Activated naive CD4-positive, alpha-beta T cell treated with anti-CD3 and anti-CD28 coated beads, Interleukin-2, amount 10 ng/mL, durations not matched to agents 7 days and 5 days (primary cell): ENCODE data around the gene ARL5C.
A peak's percentile ranks its signal among the peaks of the same experiment; 100 is the strongest.

ENCODE experiments used
- CTCF ChIA-PET: fragments of 350-600 bp; sonication (Branson Sonifier 250); formaldehyde crosslinking; loops from one replicate; lab custom pipeline; 2021; ENCODE audit warnings: antibody characterized with exemption; lab: Charles Lee
- DNase-seq: peaks from one replicate; pipeline ENCODE4 v3.0.0-alpha.2; 2020
- H3K27ac Mint-ChIP-seq: one replicate; pipeline ENCODE4 v1.8.0; 2021; ENCODE audit warnings: mild to moderate bottlenecking, moderate library complexity, mixed read lengths
- H3K27me3 Mint-ChIP-seq: one replicate; pipeline ENCODE4 v1.8.0; 2021; ENCODE audit warnings: mild to moderate bottlenecking, mixed read lengths
- H3K36me3 Mint-ChIP-seq: one replicate; pipeline ENCODE4 v1.8.0; 2021; ENCODE audit warnings: mixed read lengths
- H3K4me1 Mint-ChIP-seq: one replicate; pipeline ENCODE4 v1.8.0; 2021; ENCODE audit warnings: mixed read lengths
- H3K4me3 Mint-ChIP-seq: one replicate; pipeline ENCODE4 v1.8.0; 2021; ENCODE audit warnings: mild to moderate bottlenecking, moderate library complexity, mixed read lengths
- H3K9me3 Mint-ChIP-seq: one replicate; pipeline ENCODE4 v1.8.0; 2021; ENCODE audit warnings: mixed read lengths

The ARL5C gene

GRCh38 chr17:39186481-39187002 is 20.6 kb upstream of the ARL5C start:
- no peak overlapping the region for H3K4me3 Mint-ChIP-seq
- no peak for DNase-seq
- no peak overlapping the region for H3K27ac Mint-ChIP-seq
- CTCF ChIA-PET = interaction anchor here (1.3 kb wide), 1 partner anchor 12 kb away, joined by 3 read pairs; no protein-coding TSS in a partner anchor
- H3K9me3 Mint-ChIP-seq = no peaks in the 10 kb centered on the region
- peaks cover 27% of the 10 kb centered on the region for H3K36me3 Mint-ChIP-seq
- H3K27me3 Mint-ChIP-seq = no peaks in the 10 kb centered on the region
- peaks cover 7% of the 10 kb centered on the region for H3K4me1 Mint-ChIP-seq

- H3K4me1 Mint-ChIP-seq = peaks cover 7% of the 10 kb centered on the region
Measured at GRCh38 chr17:39183720-39184119, 17.8 kb upstream of the ARL5C start.

GRCh38 chr17:39183045-39183444 is 17.1 kb upstream of the ARL5C start:
- Mint-ChIP-seq H3K27me3 (no peaks in the 10 kb centered on the region), H3K4me3 (no peak overlapping the region), H3K27ac (no peak overlapping the region), H3K9me3 (no peaks in the 10 kb centered on the region), H3K36me3 (peaks cover 29% of the 10 kb centered on the region), H3K4me1 (peaks cover 7% of the 10 kb centered on the region)
- DNase-seq = no peak
- CTCF ChIA-PET = interaction anchor here (1.0 to 3.0 kb wide), 3 partner anchors 8 to 62 kb away, joined by 3 to 16 read pairs (median 3); no protein-coding TSS in a partner anchor

More at GRCh38 chr17:39183720-39184119, 17.8 kb upstream of the ARL5C start:
- Mint-ChIP-seq H3K27ac (no peak overlapping the region), H3K27me3 (no peaks in the 10 kb centered on the region), H3K36me3 (peaks cover 26% of the 10 kb centered on the region), H3K9me3 (no peaks in the 10 kb centered on the region), H3K4me3 (no peak overlapping the region)
- no peak for DNase-seq
- CTCF ChIA-PET = interaction anchor here (1.0 to 3.0 kb wide), 2 partner anchors 9 to 62 kb away, joined by 3 to 16 read pairs; no protein-coding TSS in a partner anchor

DNA sequence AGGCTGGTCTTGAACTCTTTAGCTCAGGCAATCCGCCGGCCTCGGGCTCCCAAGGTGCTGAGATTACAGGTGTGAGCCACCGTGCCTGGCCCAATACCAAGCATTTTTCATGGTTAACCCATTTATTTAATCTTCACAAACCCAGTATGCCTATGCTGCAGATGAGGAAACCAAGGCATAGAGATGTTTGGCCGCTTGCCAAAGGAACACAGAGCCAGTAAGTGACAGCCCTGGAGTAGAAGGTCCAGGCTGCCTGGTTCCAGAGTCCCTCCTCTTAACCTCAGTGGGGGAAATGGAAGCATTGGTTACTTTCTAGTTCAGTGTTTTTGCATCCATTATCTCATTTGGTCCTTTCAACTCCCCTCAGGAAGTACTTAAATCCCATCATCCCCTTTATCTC is 15.3 kb upstream of the ARL5C start:
- Mint-ChIP-seq H3K4me3 (no peak overlapping the region), H3K27me3 (no peaks in the 10 kb centered on the region), H3K9me3 (no peaks in the 10 kb centered on the region), H3K4me1 (no peaks in the 10 kb centered on the region), H3K36me3 (peaks cover 38% of the 10 kb centered on the region), H3K27ac (no peak overlapping the region)
- CTCF ChIA-PET = no interaction called here
- no peak for DNase-seq

DNA sequence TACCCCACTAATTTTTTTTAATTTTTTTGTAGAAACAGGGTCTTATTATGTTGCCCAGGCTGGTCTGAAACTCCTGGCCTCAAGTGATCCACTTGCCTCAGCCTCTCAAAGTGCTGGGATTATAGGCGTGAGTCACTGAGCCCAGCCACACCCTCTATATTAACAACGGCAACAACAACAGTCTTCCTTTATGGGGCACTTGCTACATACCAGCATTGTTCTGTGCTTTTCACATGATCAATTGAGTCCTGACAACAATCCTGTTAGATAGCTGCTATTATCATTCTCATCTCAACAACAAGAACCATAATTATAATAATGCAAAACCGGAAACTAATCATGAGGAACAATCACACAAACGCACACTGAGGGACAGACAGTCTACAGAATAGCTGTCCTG is 12.6 kb upstream of the ARL5C start:
- Mint-ChIP-seq H3K27me3 (no peaks in the 10 kb centered on the region), H3K4me1 (peaks cover 1% of the 10 kb centered on the region), H3K9me3 (no peaks in the 10 kb centered on the region), H3K36me3 (peaks cover 28% of the 10 kb centered on the region), H3K27ac (no peak overlapping the region), H3K4me3 (no peak overlapping the region)
- CTCF ChIA-PET = interaction anchor here (7.5 kb wide), 1 partner anchor 15 kb away, joined by 121 read pairs; the partner anchor contains the start of gene ARL5C
- DNase-seq = no peak

GRCh38 chr17:39177256-39177655 is 11.3 kb upstream of the ARL5C start:
- H3K4me1 Mint-ChIP-seq = peaks cover 14% of the 10 kb centered on the region
- H3K36me3 Mint-ChIP-seq = peaks cover 20% of the 10 kb centered on the region
- H3K4me3 Mint-ChIP-seq = no peak overlapping the region
- no peak overlapping the region for H3K27ac Mint-ChIP-seq
- CTCF ChIA-PET = interaction anchor here (1.6 to 7.5 kb wide), 3 partner anchors 13 to 194 kb away, joined by 6 to 121 read pairs (median 55); partner anchors contain the start of gene ARL5C
- no peaks in the 10 kb centered on the region for H3K9me3 Mint-ChIP-seq
- no peaks in the 10 kb centered on the region for H3K27me3 Mint-ChIP-seq
- no peak for DNase-seq

DNA sequence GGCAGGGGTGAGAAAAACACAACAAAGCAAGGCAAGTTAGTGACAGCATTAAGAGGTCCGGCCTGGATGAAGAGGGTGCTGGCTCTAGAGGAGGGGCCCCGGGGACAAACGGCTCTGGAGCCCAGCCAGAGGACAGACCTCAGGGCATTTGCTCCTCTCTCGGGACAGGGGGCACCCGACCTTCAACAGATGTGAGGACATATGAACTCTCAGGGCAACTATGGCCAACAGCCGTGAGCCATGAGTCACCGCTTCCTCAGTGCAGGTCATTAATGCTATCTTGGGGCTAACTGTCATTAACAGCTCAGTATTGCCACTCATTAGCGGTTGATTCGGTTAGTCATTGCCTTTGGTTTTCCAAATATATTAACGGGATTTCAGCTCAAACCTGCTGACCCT is 9.7 kb upstream of the ARL5C start:
- Mint-ChIP-seq H3K27ac (no peak overlapping the region), H3K27me3 (peaks cover 13% of the 10 kb centered on the region), H3K4me3 (no peak overlapping the region), H3K36me3 (peaks cover 20% of the 10 kb centered on the region), H3K4me1 (peaks cover 21% of the 10 kb centered on the region), H3K9me3 (no peaks in the 10 kb centered on the region)
- DNase-seq = no peak
- CTCF ChIA-PET = interaction anchor here (0.9 to 7.5 kb wide), 17 partner anchors 8 to 414 kb away, joined by 3 to 121 read pairs (median 6); partner anchors contain the start of gene ARL5C

- Mint-ChIP-seq H3K27me3 (peaks cover 19% of the 10 kb centered on the region), H3K4me3 (no peak overlapping the region), H3K4me1 (peaks cover 26% of the 10 kb centered on the region), H3K27ac (peak overlapping the region; percentile 37), H3K36me3 (peaks cover 20% of the 10 kb centered on the region), H3K9me3 (no peaks in the 10 kb centered on the region)
- peak; percentile 86 for DNase-seq
- CTCF ChIA-PET = interaction anchor here (0.6 to 7.5 kb wide), 34 partner anchors 8 to 413 kb away, joined by 3 to 121 read pairs (median 4); partner anchors contain the start of genes ARL5C and RPL19
Measured at GRCh38 chr17:39174920-39175694, 9.1 kb upstream of the ARL5C start.

GRCh38 chr17:39173526-39174274 is 7.7 kb upstream of the ARL5C start:
- H3K27me3 Mint-ChIP-seq = peaks cover 33% of the 10 kb centered on the region
- H3K4me3 Mint-ChIP-seq = no peak overlapping the region
- CTCF ChIA-PET = interaction anchor here (0.6 to 7.5 kb wide), 14 partner anchors 10 to 199 kb away, joined by 3 to 121 read pairs (median 8); partner anchors contain the start of genes ARL5C and RPL19
- peaks cover 3% of the 10 kb centered on the region for H3K9me3 Mint-ChIP-seq
- H3K4me1 Mint-ChIP-seq = peaks cover 30% of the 10 kb centered on the region
- DNase-seq = no peak
- H3K27ac Mint-ChIP-seq = peak overlapping the region; percentile 6
- peaks cover 22% of the 10 kb centered on the region for H3K36me3 Mint-ChIP-seq

DNA sequence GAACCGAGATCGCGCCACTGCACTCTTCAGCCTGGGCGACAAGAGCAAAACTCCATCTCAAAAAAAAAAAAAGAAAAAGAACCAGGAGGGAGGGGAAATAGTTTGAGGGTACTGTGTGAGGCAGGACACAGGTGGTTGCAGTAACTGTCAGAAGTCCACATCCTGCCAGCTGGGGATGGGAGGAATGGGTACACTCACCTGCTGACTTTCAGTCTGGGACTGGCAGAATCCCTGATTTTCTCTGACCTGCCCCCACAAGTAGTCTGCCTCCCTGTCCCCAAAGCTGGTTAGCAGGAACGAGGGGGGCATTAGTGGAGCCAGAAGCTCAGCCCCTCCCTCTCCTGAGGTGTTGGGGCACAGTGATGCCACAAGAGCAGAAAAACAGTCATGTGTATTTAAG is 7.1 kb upstream of the ARL5C start:
- Mint-ChIP-seq H3K4me1 (peaks cover 35% of the 10 kb centered on the region), H3K27me3 (peaks cover 39% of the 10 kb centered on the region), H3K9me3 (peaks cover 6% of the 10 kb centered on the region), H3K4me3 (no peak overlapping the region), H3K36me3 (peaks cover 20% of the 10 kb centered on the region), H3K27ac (no peak overlapping the region)
- no peak for DNase-seq
- CTCF ChIA-PET = interaction anchor here (0.6 to 7.5 kb wide), 7 partner anchors 9 to 199 kb away, joined by 3 to 121 read pairs (median 7); partner anchors contain the start of gene ARL5C

DNA sequence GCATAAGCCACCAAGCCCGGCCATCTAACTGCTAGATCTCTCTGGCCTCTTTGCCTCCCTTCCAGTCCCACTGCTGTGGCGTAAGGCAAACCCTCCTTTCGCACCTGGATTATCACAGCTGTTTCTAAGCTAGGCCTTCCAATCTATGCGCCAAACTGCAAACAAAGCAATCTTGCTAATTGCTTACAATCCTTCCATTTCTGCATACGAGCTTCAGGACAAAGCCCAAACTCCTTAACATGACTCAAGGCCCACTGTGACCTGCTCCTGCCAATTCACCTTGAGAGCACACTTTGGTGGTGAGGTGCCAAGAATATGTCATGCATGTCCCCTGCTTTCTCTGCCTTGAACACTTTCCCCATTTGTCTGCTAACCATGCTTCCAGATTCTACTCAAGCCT is 6.0 kb upstream of the ARL5C start:
- DNase-seq = no peak
- Mint-ChIP-seq H3K36me3 (peaks cover 10% of the 10 kb centered on the region), H3K4me3 (no peak overlapping the region), H3K4me1 (peaks cover 45% of the 10 kb centered on the region), H3K9me3 (peaks cover 6% of the 10 kb centered on the region), H3K27ac (no peak overlapping the region), H3K27me3 (peaks cover 46% of the 10 kb centered on the region)
- CTCF ChIA-PET = interaction anchor here (1.0 to 7.5 kb wide), 4 partner anchors 8 to 189 kb away, joined by 4 to 121 read pairs (median 6); partner anchors contain the start of gene ARL5C

GRCh38 chr17:39170558-39170957 is 4.6 kb upstream of the ARL5C start:
- H3K4me1 Mint-ChIP-seq = peaks cover 56% of the 10 kb centered on the region
- DNase-seq = no peak
- H3K36me3 Mint-ChIP-seq = peaks cover 8% of the 10 kb centered on the region
- H3K27ac Mint-ChIP-seq = no peak overlapping the region
- H3K4me3 Mint-ChIP-seq = no peak overlapping the region
- CTCF ChIA-PET = interaction anchor here (0.6 to 1.3 kb wide), 3 partner anchors 187 to 694 kb away, joined by 3 to 4 read pairs (median 3); no protein-coding TSS in a partner anchor
- peaks cover 6% of the 10 kb centered on the region for H3K9me3 Mint-ChIP-seq
- H3K27me3 Mint-ChIP-seq = peaks cover 60% of the 10 kb centered on the region

GRCh38 chr17:39170109-39170508 is 4.1 kb upstream of the ARL5C start:
- H3K4me3 Mint-ChIP-seq = no peak overlapping the region
- H3K9me3 Mint-ChIP-seq = peaks cover 6% of the 10 kb centered on the region
- peaks cover 64% of the 10 kb centered on the region for H3K27me3 Mint-ChIP-seq
- peaks cover 6% of the 10 kb centered on the region for H3K36me3 Mint-ChIP-seq
- peaks cover 57% of the 10 kb centered on the region for H3K4me1 Mint-ChIP-seq
- CTCF ChIA-PET = interaction anchor here (0.6 to 1.3 kb wide), 2 partner anchors 187 to 695 kb away, joined by 3 to 4 read pairs; no protein-coding TSS in a partner anchor
- no peak for DNase-seq
- no peak overlapping the region for H3K27ac Mint-ChIP-seq
